ENCODE measurements around the gene MR1. TPM values are rescaled to one million over a fixed set of nuclear protein-coding genes. Genes with fewer than 3 reads are reported as not detected.
A peak's percentile ranks its signal among the peaks of the same experiment; 100 is the strongest.

MR1 gene
- total RNA-seq, 2 donors from 2014 or later, result 19.6 to 30.0 TPM

DNA sequence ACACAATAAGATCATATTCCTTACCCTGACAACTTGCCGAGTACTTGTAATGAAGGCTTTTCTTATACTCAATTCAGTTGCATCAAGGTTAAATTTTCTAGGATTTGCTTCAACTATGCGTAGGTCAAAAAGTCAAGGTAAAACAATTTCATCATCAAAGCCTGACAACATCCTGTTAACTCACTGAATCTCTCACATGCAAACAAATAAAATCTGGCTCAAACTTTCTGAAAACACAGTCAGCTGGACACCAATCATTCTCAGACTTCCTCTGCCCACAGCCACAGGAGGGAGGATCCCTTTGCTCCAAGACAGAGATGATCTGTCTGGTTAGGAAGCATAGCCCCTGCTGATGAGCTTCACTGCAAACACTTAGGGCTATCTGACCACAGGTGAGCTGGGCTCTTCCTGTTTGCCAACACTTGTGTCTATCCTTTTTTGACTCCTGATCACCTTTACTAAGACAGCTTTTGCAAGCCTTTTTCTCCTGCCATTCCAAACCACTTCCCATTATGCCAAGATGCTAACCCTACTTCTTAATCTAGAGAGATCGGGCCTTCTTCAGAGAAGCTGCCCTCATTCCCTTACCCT, 31.1 kb upstream of the MR1 start:
- Histone ChIP-seq H3K4me3 (no peak overlapping the region), H3K36me3 (peaks cover 13% of the 10 kb centered on the region), H3K27me3 (replicated peaks; ENCODE audit: insufficient read depth) (no peaks in the 10 kb centered on the region), H3K4me1 (ENCODE audit: control insufficient read depth in 1 of 2, low read depth in 2 of 2) (peaks cover 5 to 12% of the 10 kb centered on the region in 2 donors), H3K9me3 (no peaks in the 10 kb centered on the region), H3K27ac (no peak overlapping the region)
- TF ChIP-seq, protein P1, sequence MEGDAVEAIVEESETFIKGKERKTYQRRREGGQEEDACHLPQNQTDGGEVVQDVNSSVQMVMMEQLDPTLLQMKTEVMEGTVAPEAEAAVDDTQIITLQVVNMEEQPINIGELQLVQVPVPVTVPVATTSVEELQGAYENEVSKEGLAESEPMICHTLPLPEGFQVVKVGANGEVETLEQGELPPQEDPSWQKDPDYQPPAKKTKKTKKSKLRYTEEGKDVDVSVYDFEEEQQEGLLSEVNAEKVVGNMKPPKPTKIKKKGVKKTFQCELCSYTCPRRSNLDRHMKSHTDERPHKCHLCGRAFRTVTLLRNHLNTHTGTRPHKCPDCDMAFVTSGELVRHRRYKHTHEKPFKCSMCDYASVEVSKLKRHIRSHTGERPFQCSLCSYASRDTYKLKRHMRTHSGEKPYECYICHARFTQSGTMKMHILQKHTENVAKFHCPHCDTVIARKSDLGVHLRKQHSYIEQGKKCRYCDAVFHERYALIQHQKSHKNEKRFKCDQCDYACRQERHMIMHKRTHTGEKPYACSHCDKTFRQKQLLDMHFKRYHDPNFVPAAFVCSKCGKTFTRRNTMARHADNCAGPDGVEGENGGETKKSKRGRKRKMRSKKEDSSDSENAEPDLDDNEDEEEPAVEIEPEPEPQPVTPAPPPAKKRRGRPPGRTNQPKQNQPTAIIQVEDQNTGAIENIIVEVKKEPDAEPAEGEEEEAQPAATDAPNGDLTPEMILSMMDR (IDR thresholded peaks at IDR 0.05), result no peak
- ATAC-seq (ENCODE audit: insufficient number of reproducible peaks, low FRiP score, low read depth) (no peak), DNase-seq (ENCODE audit: low spot score) (no peak)

DNA sequence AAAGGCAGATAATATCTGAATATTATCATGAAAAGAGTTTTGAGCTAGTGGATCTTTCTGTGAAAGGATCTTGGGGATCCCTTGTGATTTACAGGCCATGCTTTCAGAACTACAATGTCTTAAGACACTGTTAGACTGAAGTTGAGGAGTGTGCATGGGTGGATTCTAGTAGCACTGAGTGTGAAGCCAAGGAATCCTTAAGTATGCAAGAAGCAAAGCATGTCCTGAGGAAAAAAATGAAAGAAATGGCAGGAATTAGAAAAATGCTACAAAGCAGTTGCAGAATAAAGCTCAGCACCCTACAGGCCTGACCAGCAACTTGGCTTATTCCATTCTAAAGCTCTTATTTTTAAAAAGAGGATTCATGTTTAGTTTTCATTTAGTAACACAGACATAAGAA, 23.0 kb upstream of the MR1 start:
- Histone ChIP-seq H3K4me1 (ENCODE audit: control insufficient read depth in 1 of 2, low read depth in 2 of 2) (peaks cover 30 to 51% of the 10 kb centered on the region in 2 donors), H3K9me3 (no peaks in the 10 kb centered on the region), H3K36me3 (no peaks in the 10 kb centered on the region), H3K27me3 (replicated peaks; ENCODE audit: insufficient read depth) (no peaks in the 10 kb centered on the region), H3K4me3 (no peak overlapping the region), H3K27ac (peak overlapping the region; percentile 34 to 41)
- ATAC-seq (ENCODE audit: insufficient number of reproducible peaks, low FRiP score, low read depth) (no peak), DNase-seq (ENCODE audit: low spot score) (no peak)
- TF ChIP-seq, protein P1 (IDR thresholded peaks at IDR 0.05), result no peak

DNA sequence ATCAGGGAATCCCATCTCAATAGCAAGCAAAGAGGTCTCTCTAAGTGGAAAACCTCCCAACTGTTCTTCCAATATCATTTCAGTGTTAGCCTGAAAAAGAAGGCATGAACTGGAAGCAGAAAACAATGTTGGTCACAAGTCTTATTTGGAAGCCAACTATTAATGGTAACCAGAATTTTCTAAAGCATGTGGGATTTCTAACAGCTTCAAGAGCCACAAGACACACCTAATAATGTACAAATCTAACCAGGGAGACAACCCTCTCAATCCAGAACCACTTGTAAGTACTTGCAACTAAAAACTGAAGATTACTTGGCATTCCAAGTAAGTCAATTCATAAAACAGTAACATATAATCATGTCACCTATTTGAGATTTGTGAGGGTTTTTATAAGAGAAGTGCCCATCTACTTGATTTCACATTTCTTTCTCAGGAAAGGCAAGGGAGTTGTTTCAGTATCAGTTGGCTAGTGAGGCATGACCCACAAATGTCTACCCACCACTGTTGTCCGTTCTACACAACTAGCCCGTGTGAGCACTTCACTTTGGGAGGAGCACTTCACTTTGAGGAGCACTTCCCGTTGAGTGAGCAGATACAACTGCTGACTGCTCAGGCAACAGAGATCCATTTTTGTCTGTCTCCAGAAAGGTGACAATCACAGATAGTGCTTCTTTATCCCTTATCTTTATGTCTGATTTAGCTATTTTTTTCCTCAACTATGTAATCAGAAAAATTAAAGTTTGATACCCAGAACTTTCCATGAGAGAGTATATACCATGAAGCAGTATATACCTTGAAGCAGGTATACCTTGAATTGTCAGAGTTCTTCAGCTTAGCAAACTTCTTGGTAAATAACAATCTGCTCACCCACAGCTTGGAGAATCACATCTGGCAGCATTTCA, 22.2 kb upstream of the MR1 start:
- Histone ChIP-seq H3K27ac (peak overlapping the region; percentile 34 to 41), H3K27me3 (replicated peaks; ENCODE audit: insufficient read depth) (no peaks in the 10 kb centered on the region), H3K4me3 (no peak overlapping the region), H3K9me3 (no peaks in the 10 kb centered on the region), H3K4me1 (ENCODE audit: control insufficient read depth in 1 of 2, low read depth in 2 of 2) (peaks cover 31 to 56% of the 10 kb centered on the region in 2 donors), H3K36me3 (no peaks in the 10 kb centered on the region)
- ATAC-seq (ENCODE audit: insufficient number of reproducible peaks, low FRiP score, low read depth), result no peak
- DNase-seq (ENCODE audit: low spot score), result no peak
- TF ChIP-seq, protein P1 (IDR thresholded peaks at IDR 0.05), result no peak

DNA sequence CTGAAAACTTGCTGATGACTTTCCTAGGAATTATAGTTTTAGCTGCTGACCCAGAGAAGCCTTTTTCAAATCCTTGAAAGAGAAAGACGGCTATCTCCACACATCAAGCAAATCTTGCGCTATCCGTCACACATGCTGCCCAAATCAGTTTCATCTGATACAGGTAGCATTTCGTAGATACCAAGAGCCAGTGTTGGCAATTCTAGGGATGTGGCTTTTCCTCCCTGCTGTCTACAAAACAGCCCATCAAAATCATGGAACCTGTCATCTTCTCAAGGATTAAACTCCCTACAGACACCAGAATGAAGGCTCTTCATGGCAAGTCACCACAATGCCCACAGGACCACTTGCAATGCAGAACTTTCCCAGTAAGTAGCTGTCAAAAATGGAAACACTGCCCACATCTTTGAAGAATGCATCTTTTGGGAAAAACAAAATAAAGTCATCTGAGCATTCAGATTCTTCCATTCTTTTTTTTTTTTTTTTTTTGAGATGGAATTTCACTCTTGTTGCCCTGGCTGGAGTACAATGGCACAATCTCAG, 21.5 kb upstream of the MR1 start:
- no peak overlapping the region for H3K4me3 ChIP-seq
- no peak for ATAC-seq (ENCODE audit: insufficient number of reproducible peaks, low FRiP score, low read depth)
- TF ChIP-seq, protein P1 (IDR thresholded peaks at IDR 0.05), result no peak
- H3K4me1 ChIP-seq (ENCODE audit: control insufficient read depth in 1 of 2, low read depth in 2 of 2), result peaks cover 31 to 59% of the 10 kb centered on the region in 2 donors
- H3K36me3 ChIP-seq, result no peaks in the 10 kb centered on the region
- no peaks in the 10 kb centered on the region for H3K27me3 ChIP-seq (replicated peaks; ENCODE audit: insufficient read depth)
- H3K27ac ChIP-seq, result no peak overlapping the region
- H3K9me3 ChIP-seq, result no peaks in the 10 kb centered on the region
- no peak for DNase-seq (ENCODE audit: low spot score)

DNA sequence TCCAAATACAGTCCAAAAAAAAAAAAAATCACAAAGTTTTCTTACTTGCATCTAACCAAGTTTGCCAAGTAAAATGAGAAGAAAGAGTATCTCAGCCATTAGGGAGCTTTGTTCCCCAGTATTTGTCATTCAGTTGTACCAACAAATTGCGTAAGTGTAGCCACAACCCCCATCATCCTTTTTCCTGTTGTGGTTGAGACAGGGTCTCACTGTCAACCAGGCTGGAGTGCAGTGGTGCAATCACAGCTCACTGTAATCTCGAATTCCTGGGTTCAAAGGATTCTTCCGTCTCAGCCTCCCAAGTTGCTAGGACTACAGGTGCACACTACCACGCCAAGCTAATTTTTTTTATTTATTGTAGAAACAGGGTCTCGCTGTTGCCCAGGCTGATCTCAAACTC, 20.6 kb upstream of the MR1 start:
- H3K4me3 ChIP-seq, result no peak overlapping the region
- H3K4me1 ChIP-seq (ENCODE audit: control insufficient read depth in 1 of 2, low read depth in 2 of 2), result peaks cover 31 to 66% of the 10 kb centered on the region in 2 donors
- H3K27me3 ChIP-seq (replicated peaks; ENCODE audit: insufficient read depth), result no peaks in the 10 kb centered on the region
- no peaks in the 10 kb centered on the region for H3K9me3 ChIP-seq
- no peak overlapping the region for H3K27ac ChIP-seq
- H3K36me3 ChIP-seq, result no peaks in the 10 kb centered on the region
- TF ChIP-seq, protein P1 (IDR thresholded peaks at IDR 0.05), result no peak
- no peak for DNase-seq (ENCODE audit: low spot score)
- ATAC-seq (ENCODE audit: insufficient number of reproducible peaks, low FRiP score, low read depth), result no peak

All from thoracic aorta (tissue), 2 donors.